Erythroblast (primary cell): ENCODE data around the gene RIMBP2.

Experiments
- GATA1 ChIP-seq: IDR thresholded peaks from 2 replicates; pipeline ENCODE4 v1.6.1; 2011; ENCODE audit warnings: low read depth, mild to moderate bottlenecking, control low read depth, low read length, moderate library complexity
- POLR2A ChIP-seq: IDR thresholded peaks from 2 replicates; pipeline ENCODE4 v1.6.1; 2011; ENCODE audit warnings: mild to moderate bottlenecking, low read length

- TF ChIP-seq POLR2A (no peak), GATA1 (no peak)
These were observed 168.5 kb downstream of the RIMBP2 start for GRCh38 chr12:130547480-130548155.
